ENCODE results near the gene WBP2. TPM values are rescaled to one million over a fixed set of nuclear protein-coding genes. Genes with fewer than 3 reads are reported as not detected.

WBP2 gene
- 104 TPM for total RNA-seq

GRCh38 chr17:75855310-75856061 lies at the start of gene WBP2:
WBP2 (minus strand) TSS chr17:75855335; CDS start chr17:75855297, 38 bp downstream.
- DNase-seq (ENCODE audit: low spot score) = peak; percentile 99

GRCh38 chr17:75902406-75902805 lies 47.3 kb upstream of the WBP2 start:
- no peak for DNase-seq (ENCODE audit: low spot score)

GRCh38 chr17:75901727-75902126 lies 46.6 kb upstream of the WBP2 start:
- no peak for DNase-seq (ENCODE audit: low spot score)

GRCh38 chr17:75900691-75901533 lies 45.8 kb upstream of the WBP2 start:
- DNase-seq (ENCODE audit: low spot score) = no peak

GRCh38 chr17:75899767-75900468 lies 44.8 kb upstream of the WBP2 start:
- no peak for DNase-seq (ENCODE audit: low spot score)

- no peak for DNase-seq (ENCODE audit: low spot score)
Observed at GRCh38 chr17:75899353-75899752, 44.2 kb upstream of the WBP2 start.

GRCh38 chr17:75898791-75899190 lies 43.7 kb upstream of the WBP2 start:
- DNase-seq (ENCODE audit: low spot score) = no peak

GRCh38 chr17:75898065-75898464 lies 42.9 kb upstream of the WBP2 start:
- no peak for DNase-seq (ENCODE audit: low spot score)

- DNase-seq (ENCODE audit: low spot score) = peak; percentile 65
Observed at GRCh38 chr17:75897160-75898019, 42.3 kb upstream of the WBP2 start.

- peak; percentile 89 for DNase-seq (ENCODE audit: low spot score)
Observed at GRCh38 chr17:75896415-75897159, 41.5 kb upstream of the WBP2 start, which contains the start of gene TRIM65. TRIM65 (minus strand) TSS chr17:75896951; CDS start chr17:75896937, 14 bp downstream.

- DNase-seq (ENCODE audit: low spot score) = no peak
Observed at GRCh38 chr17:75895370-75896155, 40.4 kb upstream of the WBP2 start.

- DNase-seq (ENCODE audit: low spot score) = no peak
Observed at GRCh38 chr17:75894049-75894733, 39.1 kb upstream of the WBP2 start.

GRCh38 chr17:75893305-75894048 lies 38.3 kb upstream of the WBP2 start:
- DNase-seq (ENCODE audit: low spot score) = no peak

GRCh38 chr17:75892556-75893224 lies 37.6 kb upstream of the WBP2 start:
- no peak for DNase-seq (ENCODE audit: low spot score)

GRCh38 chr17:75891605-75892555 lies 36.7 kb upstream of the WBP2 start:
- no peak for DNase-seq (ENCODE audit: low spot score)

- no peak for DNase-seq (ENCODE audit: low spot score)
Observed at GRCh38 chr17:75891022-75891604, 36.0 kb upstream of the WBP2 start.

Data from ureter (tissue), 1 donor.